Measurements from ENCODE around the gene ASB18.

GRCh38 chr2:236163471-236164200 lies 100.6 kb downstream of the ASB18 start:
- no peak for TF ChIP-seq CTCF (IDR thresholded peaks at IDR 0.05)
- peak; percentile 82; the same call in 1 of the 2 replicates for TF ChIP-seq MAX (CRISPR knock-in tag; IDR thresholded peaks at IDR 0.05)
- TF ChIP-seq NR2C2 (CRISPR knock-in tag; IDR thresholded peaks at IDR 0.05), result peak; percentile 32; the same call in 1 of the 2 replicates
- peak; percentile 73; the same call in 1 of the 2 replicates for TF ChIP-seq ESRRA (CRISPR knock-in tag; IDR thresholded peaks at IDR 0.05; ENCODE audit: borderline replicate concordance)
- TF ChIP-seq ZBTB21 (CRISPR knock-in tag; IDR thresholded peaks at IDR 0.05; ENCODE audit: borderline replicate concordance), result no peak
- no peak for TF ChIP-seq NR1H2 (CRISPR knock-in tag; IDR thresholded peaks at IDR 0.05)
- 0 out of 2 replicates have a peak, but pooled peaks have one; percentile 7 for TF ChIP-seq FOXK1 (CRISPR knock-in tag; IDR thresholded peaks at IDR 0.05)
- 0 out of 2 replicates have a peak, but pooled peaks have one; percentile 19 for TF ChIP-seq ZNF281 (CRISPR knock-in tag; IDR thresholded peaks at IDR 0.05)
- TF ChIP-seq PRDM15 (CRISPR knock-in tag; IDR thresholded peaks at IDR 0.05), result no peak
- no peak for TF ChIP-seq ATF2 (CRISPR knock-in tag; IDR thresholded peaks at IDR 0.05; ENCODE audit: borderline replicate concordance, low read depth)
- no peak for TF ChIP-seq E2F5 (CRISPR knock-in tag; IDR thresholded peaks at IDR 0.05)

Measured in WTC11 (cell line).